Measurements from ENCODE around the gene KRTAP9-6. TPM values are rescaled to one million over a fixed set of nuclear protein-coding genes. Genes with fewer than 3 reads are reported as not detected.
"Not testable (repeated sequence)": the region's sequence is repeated elsewhere in the genome, so short reads cannot be mapped to it uniquely, and the experiment has no call there.

The KRTAP9-6 gene
- not detected for polyA plus RNA-seq (2013, experiment 1 of 2)
- polyA plus RNA-seq (2013, experiment 2 of 2), result not detected

GRCh38 chr17:41265078-41265477 is at the start of gene KRTAP9-6:
TSS of gene KRTAP9-6 (plus strand) at chr17:41265378. CDS start at chr17:41265378, 0 bp downstream.
- Histone ChIP-seq H2BK15ac (replicated peaks; ENCODE audit: low read depth) (no peak within 1 kb of the TSS), H3K4me1 (ENCODE audit: control insufficient read depth, low read depth, low read length) (no peaks in the 10 kb centered on the region), H2BK120ac (ENCODE audit: low read depth, low read length) (no peak within 1 kb of the TSS), H3K36me3 (ENCODE audit: control insufficient read depth, insufficient read depth, low read length) (no peaks in the 10 kb centered on the region), H3K27ac (ENCODE audit: low read depth, low read length) (no peak within 1 kb of the TSS), H4K8ac (ENCODE audit: low read depth, low read length) (no peak within 1 kb of the TSS), H3K79me2 (ENCODE audit: control insufficient read depth, insufficient read depth, low read length) (no peaks in the 10 kb centered on the region), H2AK5ac (ENCODE audit: low read length) (no peak within 1 kb of the TSS), H4K5ac (ENCODE audit: low read length) (no peak within 1 kb of the TSS), H3K79me1 (ENCODE audit: low read length) (no peaks in the 10 kb centered on the region), H3K27me3 (ENCODE audit: insufficient read depth, low read length, poor library complexity) (no peaks in the 10 kb centered on the region), H3K4me2 (ENCODE audit: low read length) (no peak within 1 kb of the TSS), H3K4ac (ENCODE audit: low read depth, low read length) (no peak within 1 kb of the TSS), H3K4me3 (ENCODE audit: low read length) (no peak within 1 kb of the TSS), H3K9ac (ENCODE audit: low read length) (no peak within 1 kb of the TSS), H3K23ac (ENCODE audit: low read length) (no peak within 1 kb of the TSS), H3K56ac (ENCODE audit: low read length) (no peak within 1 kb of the TSS), H3K18ac (ENCODE audit: low read length) (no peak within 1 kb of the TSS), H2BK5ac (ENCODE audit: low read length) (no peak within 1 kb of the TSS)
- no CpG with 5 or more reads among the region's 2 CpGs for WGBS (ENCODE audit: extremely low coverage, insufficient coverage, low lambda C conversion rate)
- DNase-seq, result no peak

- no peak overlapping the region for H4K8ac ChIP-seq (ENCODE audit: low read depth, low read length)
- no peak overlapping the region for H3K27ac ChIP-seq (ENCODE audit: low read depth, low read length)
- no peaks in the 10 kb centered on the region for H3K4me1 ChIP-seq (ENCODE audit: control insufficient read depth, low read depth, low read length)
- H4K5ac ChIP-seq (ENCODE audit: low read length), result no peak overlapping the region
- H3K9ac ChIP-seq (ENCODE audit: low read length), result no peak overlapping the region
- H3K4ac ChIP-seq (ENCODE audit: low read depth, low read length), result no peak overlapping the region
- H2AK5ac ChIP-seq (ENCODE audit: low read length), result no peak overlapping the region
- DNase-seq, result no peak
- no peak overlapping the region for H3K23ac ChIP-seq (ENCODE audit: low read length)
- no CpG with 5 or more reads among the region's 1 CpG for WGBS (ENCODE audit: extremely low coverage, insufficient coverage, low lambda C conversion rate)
- no peaks in the 10 kb centered on the region for H3K27me3 ChIP-seq (ENCODE audit: insufficient read depth, low read length, poor library complexity)
- no peak overlapping the region for H3K18ac ChIP-seq (ENCODE audit: low read length)
- H3K56ac ChIP-seq (ENCODE audit: low read length), result no peak overlapping the region
- H3K4me2 ChIP-seq (ENCODE audit: low read length), result no peak overlapping the region
- H2BK120ac ChIP-seq (ENCODE audit: low read depth, low read length), result no peak overlapping the region
- H3K79me1 ChIP-seq (ENCODE audit: low read length), result no peaks in the 10 kb centered on the region
- no peak overlapping the region for H3K4me3 ChIP-seq (ENCODE audit: low read length)
- no peaks in the 10 kb centered on the region for H3K36me3 ChIP-seq (ENCODE audit: control insufficient read depth, insufficient read depth, low read length)
- no peak overlapping the region for H2BK5ac ChIP-seq (ENCODE audit: low read length)
- no peaks in the 10 kb centered on the region for H3K79me2 ChIP-seq (ENCODE audit: control insufficient read depth, insufficient read depth, low read length)
- no peak overlapping the region for H2BK15ac ChIP-seq (replicated peaks; ENCODE audit: low read depth)
These were observed 49.5 kb upstream of the KRTAP9-6 start for GRCh38 chr17:41215681-41216080.

- no peak overlapping the region for H3K18ac ChIP-seq (ENCODE audit: low read length)
- no peak overlapping the region for H3K56ac ChIP-seq (ENCODE audit: low read length)
- H2AK5ac ChIP-seq (ENCODE audit: low read length), result no peak overlapping the region
- H3K27me3 ChIP-seq (ENCODE audit: insufficient read depth, low read length, poor library complexity), result no peaks in the 10 kb centered on the region
- H3K27ac ChIP-seq (ENCODE audit: low read depth, low read length), result no peak overlapping the region
- no peak overlapping the region for H4K8ac ChIP-seq (ENCODE audit: low read depth, low read length)
- H4K5ac ChIP-seq (ENCODE audit: low read length), result no peak overlapping the region
- no peaks in the 10 kb centered on the region for H3K79me2 ChIP-seq (ENCODE audit: control insufficient read depth, insufficient read depth, low read length)
- H2BK120ac ChIP-seq (ENCODE audit: low read depth, low read length), result no peak overlapping the region
- WGBS (ENCODE audit: extremely low coverage, insufficient coverage, low lambda C conversion rate), result no CpG with 5 or more reads among the region's 2 CpGs
- no peak overlapping the region for H3K4me3 ChIP-seq (ENCODE audit: low read length)
- H2BK5ac ChIP-seq (ENCODE audit: low read length), result no peak overlapping the region
- no peak overlapping the region for H3K4me2 ChIP-seq (ENCODE audit: low read length)
- no peak overlapping the region for H3K4ac ChIP-seq (ENCODE audit: low read depth, low read length)
- no peak overlapping the region for H3K23ac ChIP-seq (ENCODE audit: low read length)
- no peaks in the 10 kb centered on the region for H3K36me3 ChIP-seq (ENCODE audit: control insufficient read depth, insufficient read depth, low read length)
- H2BK15ac ChIP-seq (replicated peaks; ENCODE audit: low read depth), result no peak overlapping the region
- DNase-seq, result no peak
- no peak overlapping the region for H3K9ac ChIP-seq (ENCODE audit: low read length)
- no peaks in the 10 kb centered on the region for H3K4me1 ChIP-seq (ENCODE audit: control insufficient read depth, low read depth, low read length)
- H3K79me1 ChIP-seq (ENCODE audit: low read length), result no peaks in the 10 kb centered on the region
These were observed 41.4 kb upstream of the KRTAP9-6 start for GRCh38 chr17:41223821-41224220.

GRCh38 chr17:41226051-41226450 is 39.1 kb upstream of the KRTAP9-6 start:
- H2BK120ac ChIP-seq (ENCODE audit: low read depth, low read length), result no peak overlapping the region
- H2BK15ac ChIP-seq (replicated peaks; ENCODE audit: low read depth), result no peak overlapping the region
- H3K56ac ChIP-seq (ENCODE audit: low read length), result no peak overlapping the region
- DNase-seq, result no peak
- H3K79me1 ChIP-seq (ENCODE audit: low read length), result no peaks in the 10 kb centered on the region
- WGBS (ENCODE audit: extremely low coverage, insufficient coverage, low lambda C conversion rate), result no CpG with 5 or more reads among the region's 6 CpGs
- no peak overlapping the region for H3K4me3 ChIP-seq (ENCODE audit: low read length)
- H3K18ac ChIP-seq (ENCODE audit: low read length), result no peak overlapping the region
- no peak overlapping the region for H3K4ac ChIP-seq (ENCODE audit: low read depth, low read length)
- no peak overlapping the region for H3K23ac ChIP-seq (ENCODE audit: low read length)
- H2BK5ac ChIP-seq (ENCODE audit: low read length), result no peak overlapping the region
- no peak overlapping the region for H4K5ac ChIP-seq (ENCODE audit: low read length)
- no peak overlapping the region for H3K4me2 ChIP-seq (ENCODE audit: low read length)
- no peak overlapping the region for H4K8ac ChIP-seq (ENCODE audit: low read depth, low read length)
- H3K27me3 ChIP-seq (ENCODE audit: insufficient read depth, low read length, poor library complexity), result no peaks in the 10 kb centered on the region
- no peak overlapping the region for H2AK5ac ChIP-seq (ENCODE audit: low read length)
- no peaks in the 10 kb centered on the region for H3K79me2 ChIP-seq (ENCODE audit: control insufficient read depth, insufficient read depth, low read length)
- no peaks in the 10 kb centered on the region for H3K36me3 ChIP-seq (ENCODE audit: control insufficient read depth, insufficient read depth, low read length)
- H3K9ac ChIP-seq (ENCODE audit: low read length), result no peak overlapping the region
- H3K27ac ChIP-seq (ENCODE audit: low read depth, low read length), result no peak overlapping the region
- no peaks in the 10 kb centered on the region for H3K4me1 ChIP-seq (ENCODE audit: control insufficient read depth, low read depth, low read length)

GRCh38 chr17:41226598-41227095 is 38.5 kb upstream of the KRTAP9-6 start, which contains the start of gene KRTAP9-2:
TSS of gene KRTAP9-2 (plus strand) at chr17:41226648. CDS start at chr17:41226655, 7 bp downstream.
- not testable (repeated sequence) for H3K4me2 ChIP-seq (ENCODE audit: low read length); DNase-seq; H3K27me3 ChIP-seq (ENCODE audit: insufficient read depth, low read length, poor library complexity); H3K23ac ChIP-seq (ENCODE audit: low read length); H4K5ac ChIP-seq (ENCODE audit: low read length); H3K36me3 ChIP-seq (ENCODE audit: control insufficient read depth, insufficient read depth, low read length); H3K4me1 ChIP-seq (ENCODE audit: control insufficient read depth, low read depth, low read length); H4K8ac ChIP-seq (ENCODE audit: low read depth, low read length); H2BK15ac ChIP-seq (replicated peaks; ENCODE audit: low read depth); H3K56ac ChIP-seq (ENCODE audit: low read length); H3K27ac ChIP-seq (ENCODE audit: low read depth, low read length); H2BK5ac ChIP-seq (ENCODE audit: low read length); H3K9ac ChIP-seq (ENCODE audit: low read length); H3K4ac ChIP-seq (ENCODE audit: low read depth, low read length); H3K18ac ChIP-seq (ENCODE audit: low read length); H2BK120ac ChIP-seq (ENCODE audit: low read depth, low read length); H2AK5ac ChIP-seq (ENCODE audit: low read length); H3K79me2 ChIP-seq (ENCODE audit: control insufficient read depth, insufficient read depth, low read length); H3K79me1 ChIP-seq (ENCODE audit: low read length); H3K4me3 ChIP-seq (ENCODE audit: low read length)
- no CpG with 5 or more reads among the region's 4 CpGs for WGBS (ENCODE audit: extremely low coverage, insufficient coverage, low lambda C conversion rate)

- no peak overlapping the region for H3K9ac ChIP-seq (ENCODE audit: low read length)
- no peaks in the 10 kb centered on the region for H3K79me1 ChIP-seq (ENCODE audit: low read length)
- no peak overlapping the region for H3K4me3 ChIP-seq (ENCODE audit: low read length)
- no peak overlapping the region for H2BK120ac ChIP-seq (ENCODE audit: low read depth, low read length)
- H3K79me2 ChIP-seq (ENCODE audit: control insufficient read depth, insufficient read depth, low read length), result no peaks in the 10 kb centered on the region
- H3K27me3 ChIP-seq (ENCODE audit: insufficient read depth, low read length, poor library complexity), result no peaks in the 10 kb centered on the region
- H3K27ac ChIP-seq (ENCODE audit: low read depth, low read length), result no peak overlapping the region
- no peak overlapping the region for H2BK5ac ChIP-seq (ENCODE audit: low read length)
- no peak overlapping the region for H3K56ac ChIP-seq (ENCODE audit: low read length)
- no peak for DNase-seq
- H3K18ac ChIP-seq (ENCODE audit: low read length), result no peak overlapping the region
- H3K23ac ChIP-seq (ENCODE audit: low read length), result no peak overlapping the region
- H2BK15ac ChIP-seq (replicated peaks; ENCODE audit: low read depth), result no peak overlapping the region
- no peaks in the 10 kb centered on the region for H3K36me3 ChIP-seq (ENCODE audit: control insufficient read depth, insufficient read depth, low read length)
- H4K8ac ChIP-seq (ENCODE audit: low read depth, low read length), result no peak overlapping the region
- no peak overlapping the region for H2AK5ac ChIP-seq (ENCODE audit: low read length)
- no peak overlapping the region for H4K5ac ChIP-seq (ENCODE audit: low read length)
- no peaks in the 10 kb centered on the region for H3K4me1 ChIP-seq (ENCODE audit: control insufficient read depth, low read depth, low read length)
- H3K4ac ChIP-seq (ENCODE audit: low read depth, low read length), result no peak overlapping the region
- no peak overlapping the region for H3K4me2 ChIP-seq (ENCODE audit: low read length)
These were observed 35.1 kb upstream of the KRTAP9-6 start for GRCh38 chr17:41230094-41230493.

Data from mesendoderm (in vitro differentiated cells).